Tibial nerve (tissue), 4 donors: ENCODE results near the gene VSIG10L. TPM values are rescaled to one million over a fixed set of nuclear protein-coding genes. Genes with fewer than 3 reads are reported as not detected.

Source experiments
- DNase-seq, 2 donors: peaks; one replicate each; pipeline ENCODE4 v3.0.0-alpha.2; 2019; ENCODE audit warnings: low spot score in 2 of 2
- H3K27ac ChIP-seq, 4 donors: fragments of 200-600 bp; sonication (generic) in 3 of 4; one replicate each; pipeline ENCODE4 v1.5.1; 2017 to 2019; ENCODE audit warnings: mild to moderate bottlenecking in 1 of 4
- H3K27me3 ChIP-seq, 2 donors: fragments of 200-600 bp; sonication (generic) in 1 of 2; one replicate each; pipeline versions ENCODE4 v1.5.1 to v1.6.0; 2017 to 2019
- H3K36me3 ChIP-seq, 3 donors: fragments of 200-600 bp; sonication (generic); one replicate each; pipeline ENCODE4 v1.5.1; 2018 to 2019
- H3K4me1 ChIP-seq, 4 donors: fragments of 200-600 bp; sonication (generic) in 3 of 4; one replicate each; pipeline ENCODE4 v1.5.1; 2017 to 2019
- H3K4me3 ChIP-seq, 4 donors: fragments of 200-600 bp; sonication (generic) in 3 of 4; one replicate each; pipeline ENCODE4 v1.5.1; 2017 to 2019; ENCODE audit warnings: mild to moderate bottlenecking in 1 of 4, moderate library complexity in 1 of 4
- H3K9me3 ChIP-seq, 4 donors: fragments of 200-600 bp; sonication (generic) in 3 of 4; one replicate each; pipeline ENCODE4 v1.5.1; 2017 to 2019
- EP300 ChIP-seq, 2 donors: sonication (generic); formaldehyde crosslinking; IDR thresholded peaks; one replicate each; pipeline ENCODE4 v1.6.1; 2017; ENCODE audit warnings: antibody characterized with exemption in 2 of 2, mild to moderate bottlenecking in 1 of 2
- POLR2A ChIP-seq, 2 donors: fragments of 450-650 bp; IDR thresholded peaks; one replicate each; pipeline ENCODE4 v1.6.1; 2017; ENCODE audit warnings: antibody characterized with exemption in 2 of 2, mild to moderate bottlenecking in 2 of 2, moderate library complexity in 2 of 2
- WGBS, 2 donors: methylation state at CpG; one replicate each; pipeline ENCODE4 v1.1.5; 2018; 5-methylcytosine and 5-hydroxymethylcytosine counted together
- total RNA-seq, 4 donors: library from RNA; depleted of rRNA; stranded (reverse); fragments of >200 nt; gene quantifications; one replicate each; pipeline ENCODE4 v1.1.0, GENCODE V29; 2016
- TF ChIP-seq, protein P1 (sequence below), 5 experiments: fragments of 200-600 bp in 3 of 5; fragments of 450-650 bp in 2 of 5; sonication (generic) in 3 of 5; IDR thresholded peaks; one replicate each; pipeline ENCODE4 v1.5.1; 2016 to 2019; ENCODE audit warnings: antibody characterized with exemption in 5 of 5, mild to moderate bottlenecking in 3 of 5, moderate library complexity in 2 of 5

VSIG10L gene
- total RNA-seq, 4 donors from 2014 or later = 0.44 to 3.7 (median 2.1) TPM

GRCh38 chr19:51339687-51340656 lies 2.0 kb downstream of the VSIG10L start:
- H3K9me3 ChIP-seq = no peaks in the 10 kb centered on the region
- DNase-seq = peak; percentile 98
- H3K27ac ChIP-seq = peak overlapping the region; percentile 77 to 91 (median 86)
- TF ChIP-seq, protein P1, sequence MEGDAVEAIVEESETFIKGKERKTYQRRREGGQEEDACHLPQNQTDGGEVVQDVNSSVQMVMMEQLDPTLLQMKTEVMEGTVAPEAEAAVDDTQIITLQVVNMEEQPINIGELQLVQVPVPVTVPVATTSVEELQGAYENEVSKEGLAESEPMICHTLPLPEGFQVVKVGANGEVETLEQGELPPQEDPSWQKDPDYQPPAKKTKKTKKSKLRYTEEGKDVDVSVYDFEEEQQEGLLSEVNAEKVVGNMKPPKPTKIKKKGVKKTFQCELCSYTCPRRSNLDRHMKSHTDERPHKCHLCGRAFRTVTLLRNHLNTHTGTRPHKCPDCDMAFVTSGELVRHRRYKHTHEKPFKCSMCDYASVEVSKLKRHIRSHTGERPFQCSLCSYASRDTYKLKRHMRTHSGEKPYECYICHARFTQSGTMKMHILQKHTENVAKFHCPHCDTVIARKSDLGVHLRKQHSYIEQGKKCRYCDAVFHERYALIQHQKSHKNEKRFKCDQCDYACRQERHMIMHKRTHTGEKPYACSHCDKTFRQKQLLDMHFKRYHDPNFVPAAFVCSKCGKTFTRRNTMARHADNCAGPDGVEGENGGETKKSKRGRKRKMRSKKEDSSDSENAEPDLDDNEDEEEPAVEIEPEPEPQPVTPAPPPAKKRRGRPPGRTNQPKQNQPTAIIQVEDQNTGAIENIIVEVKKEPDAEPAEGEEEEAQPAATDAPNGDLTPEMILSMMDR (IDR thresholded peaks at IDR 0.05) = peak; percentile 20 to 92 (median 50)
- TF ChIP-seq EP300 (IDR thresholded peaks at IDR 0.05) (peak in 1 of 2 donors; percentile 80), POLR2A (IDR thresholded peaks at IDR 0.05) (peak; percentile 75 to 91)
- peaks cover 0 to 6% (median 0%) of the 10 kb centered on the region in 3 donors for H3K36me3 ChIP-seq
- WGBS, 2 donors = 1% methylated on average over 21 to 72 of the region's 107 CpGs
- H3K4me3 ChIP-seq = peak overlapping the region; percentile 55 to 73 (median 66)
- peaks cover 0 to 28% (median 11%) of the 10 kb centered on the region in 4 donors for H3K4me1 ChIP-seq
- H3K27me3 ChIP-seq = no peaks in the 10 kb centered on the region

DNA sequence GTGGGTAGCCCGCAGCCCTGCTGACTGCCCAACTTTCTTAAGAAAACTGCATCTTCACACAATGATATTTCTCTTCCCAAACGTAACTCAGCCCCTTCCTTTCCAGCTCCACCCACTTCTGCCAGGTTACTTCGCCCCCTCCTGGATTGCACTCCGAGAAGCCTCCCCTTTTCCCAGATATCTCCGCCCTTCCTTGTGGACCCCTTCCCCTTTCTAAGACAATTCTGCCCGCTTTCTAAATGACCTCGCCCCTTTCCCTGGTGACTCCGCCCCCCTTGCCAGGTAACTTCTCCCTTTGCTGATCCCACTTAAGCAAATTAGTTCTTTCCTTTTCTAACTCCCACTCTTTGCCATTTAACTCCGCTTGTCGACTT lies 2.6 kb downstream of the VSIG10L start:
- TF ChIP-seq, protein P1 (IDR thresholded peaks at IDR 0.05) = no peak
- TF ChIP-seq EP300 (IDR thresholded peaks at IDR 0.05) (no peak), POLR2A (IDR thresholded peaks at IDR 0.05) (no peak)
- Histone ChIP-seq H3K27me3 (no peaks in the 10 kb centered on the region), H3K4me1 (peaks cover 0 to 28% (median 11%) of the 10 kb centered on the region in 4 donors), H3K9me3 (no peaks in the 10 kb centered on the region), H3K4me3 (peak overlapping the region; percentile 44 to 73 (median 58)), H3K36me3 (no peaks in the 10 kb centered on the region), H3K27ac (peak overlapping the region; percentile 65 to 90 (median 75))
- WGBS, 2 donors = 0 to 1% methylated on average over 10 of the region's 10 CpGs
- DNase-seq = no peak

GRCh38 chr19:51338563-51339312 lies 3.2 kb downstream of the VSIG10L start:
- Histone ChIP-seq H3K27ac (peak overlapping the region; percentile 65 to 90 (median 75)), H3K36me3 (peaks cover 0 to 4% (median 0%) of the 10 kb centered on the region in 3 donors), H3K4me3 (peak overlapping the region; percentile 44 to 73 (median 58)), H3K27me3 (no peaks in the 10 kb centered on the region), H3K4me1 (peaks cover 0 to 28% (median 11%) of the 10 kb centered on the region in 4 donors), H3K9me3 (no peaks in the 10 kb centered on the region)
- WGBS, 2 donors = 5 to 7% methylated on average over 43 of the region's 43 CpGs
- peak in 1 of 2 donors; percentile 28 for TF ChIP-seq EP300 (IDR thresholded peaks at IDR 0.05)
- TF ChIP-seq, protein P1 (IDR thresholded peaks at IDR 0.05) = peak; percentile 87 to 93 (median 91)
- no peak for TF ChIP-seq POLR2A (IDR thresholded peaks at IDR 0.05)
- peak; percentile 70 to 86 for DNase-seq

DNA sequence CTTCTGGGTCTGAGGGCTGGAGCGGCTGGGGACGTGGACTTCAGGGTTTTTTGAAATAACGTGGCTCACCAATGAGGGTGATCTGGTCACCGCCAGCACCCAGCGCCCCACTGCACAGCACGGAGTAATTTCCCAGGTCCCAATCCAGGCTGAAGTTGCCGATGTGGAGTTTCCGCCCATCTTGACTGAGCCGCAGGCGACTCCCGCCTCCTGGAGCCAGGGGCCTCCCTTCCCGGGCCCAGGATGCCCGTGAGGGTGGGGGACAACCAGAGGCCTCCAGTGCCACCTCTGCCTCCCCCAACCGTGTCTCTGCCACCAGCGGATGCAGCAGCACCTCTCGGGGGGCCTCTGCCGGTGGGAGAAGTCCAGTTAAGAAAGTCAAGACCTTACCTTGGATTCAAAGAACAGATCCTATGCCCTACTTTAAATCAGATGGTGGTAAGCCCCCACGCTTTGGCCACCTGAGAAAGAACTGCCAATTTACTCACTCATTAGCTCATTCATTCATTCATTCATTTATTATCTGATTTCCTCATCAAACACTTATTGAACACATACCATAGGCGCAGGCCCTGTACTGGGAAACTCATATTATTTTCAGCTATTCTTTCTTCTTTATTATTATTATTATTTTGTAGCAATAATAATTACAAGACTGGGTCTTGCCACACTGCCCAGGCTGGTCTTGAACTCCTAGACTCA lies 3.9 kb downstream of the VSIG10L start:
- peaks cover 0 to 5% (median 0%) of the 10 kb centered on the region in 3 donors for H3K36me3 ChIP-seq
- H3K4me1 ChIP-seq = peaks cover 0 to 28% (median 11%) of the 10 kb centered on the region in 4 donors
- H3K4me3 ChIP-seq = peak overlapping the region in 1 of 4 donors; percentile 44
- H3K27me3 ChIP-seq = no peaks in the 10 kb centered on the region
- TF ChIP-seq EP300 (IDR thresholded peaks at IDR 0.05) = no peak
- TF ChIP-seq, protein P1 (IDR thresholded peaks at IDR 0.05) = no peak
- H3K27ac ChIP-seq = peak overlapping the region; percentile 65 to 90 (median 75)
- no peak for DNase-seq
- H3K9me3 ChIP-seq = no peaks in the 10 kb centered on the region
- 85 to 87% methylated on average over 15 to 17 of the region's 19 CpGs for WGBS, 2 donors
